Prostate gland (tissue), 2 donors: Measurements from ENCODE around the gene TBC1D24. TPM values are rescaled to one million over a fixed set of nuclear protein-coding genes. Genes with fewer than 3 reads are reported as not detected.

Source experiments
- DNase-seq: peaks from one replicate; pipeline ENCODE4 v3.0.0-alpha.2; 2019; ENCODE audit warnings: low spot score
- H3K27ac ChIP-seq, 2 donors: fragments of 200-600 bp; sonication (generic); 2 replicates each; pipeline ENCODE4 v1.5.1; 2017 to 2019
- H3K27me3 ChIP-seq: fragments of 200-600 bp; sonication (generic); replicated peaks from 2 replicates; pipeline ENCODE4 v1.5.1; 2019; ENCODE audit not compliant: insufficient read depth
- H3K36me3 ChIP-seq, 2 donors: fragments of 200-600 bp; sonication (generic); 1 replicate in 1 of 2; 2 replicates in 1 of 2; pipeline versions ENCODE4 v1.5.1 to v1.8.1; 2017 to 2019
- H3K4me1 ChIP-seq: fragments of 200-600 bp; sonication (generic); replicated peaks from 2 replicates; pipeline ENCODE4 v1.5.1; 2019
- H3K4me3 ChIP-seq, 2 donors: fragments of 200-600 bp; sonication (generic); 2 replicates each; pipeline ENCODE4 v1.5.1; 2017 to 2019
- H3K9me3 ChIP-seq: fragments of 200-600 bp; sonication (generic); 2 replicates; pipeline ENCODE4 v1.5.1; 2017
- CTCF ChIP-seq, 4 experiments: fragments of 200-600 bp in 2 of 4; fragments of 450-650 bp in 2 of 4; sonication (generic) in 2 of 4; IDR thresholded peaks; 1 replicate in 3 of 4; 2 replicates in 1 of 4; pipeline ENCODE4 v1.5.1; 2016 to 2019; ENCODE audit warnings: antibody characterized with exemption in 4 of 4, mild to moderate bottlenecking in 2 of 4, moderate library complexity in 2 of 4
- POLR2A ChIP-seq: fragments of 450-650 bp; IDR thresholded peaks from one replicate; pipeline ENCODE4 v1.6.1; 2016; ENCODE audit warnings: antibody characterized with exemption, mild to moderate bottlenecking
- POLR2AphosphoS5 ChIP-seq: sonication (generic); formaldehyde crosslinking; IDR thresholded peaks from one replicate; pipeline ENCODE4 v1.6.1; 2017; ENCODE audit warnings: antibody characterized with exemption
- WGBS: methylation state at CpG from one replicate; pipeline ENCODE4 v1.1.5; 2018; 5-methylcytosine and 5-hydroxymethylcytosine counted together
- intact Hi-C: fragments of 100-400 bp; cut with DNase I; formaldehyde crosslinking; loops from one replicate; pipeline ENCODE4 v1.14.2; 2022
- total RNA-seq, 2 donors: library from RNA; depleted of rRNA; stranded (reverse); fragments of >200 nt; gene quantifications; one replicate each; pipeline ENCODE4 v1.1.0, GENCODE V29; 2016

Gene TBC1D24
- total RNA-seq, 2 donors from 2014 or later: 22.4 to 26.2 TPM

- no peak for TF ChIP-seq POLR2AphosphoS5
- no peak for TF ChIP-seq POLR2A
- TF ChIP-seq CTCF (IDR thresholded peaks at IDR 0.05): no peak
- H3K36me3 ChIP-seq: no peaks in the 10 kb centered on the region
- no peak for DNase-seq
- H3K4me3 ChIP-seq: no peak overlapping the region
- no peaks in the 10 kb centered on the region for H3K9me3 ChIP-seq
- H3K27ac ChIP-seq: no peak overlapping the region
- H3K27me3 ChIP-seq: no peaks in the 10 kb centered on the region
- peaks cover 8% of the 10 kb centered on the region for H3K4me1 ChIP-seq
- intact Hi-C loops: loop anchor here (5.0 kb wide), 1 partner anchor 68 kb away; the partner anchor contains the start of gene CCNF
- WGBS: 85% methylated on average over 5 of the region's 5 CpGs
Measured at GRCh38 chr16:2495041-2495440, 20.1 kb downstream of the TBC1D24 start.

- peak overlapping the region in 1 of 2 donors; percentile 68 for H3K27ac ChIP-seq
- 89% methylated on average over 62 of the region's 62 CpGs for WGBS
- H3K27me3 ChIP-seq: no peaks in the 10 kb centered on the region
- H3K4me1 ChIP-seq: peaks cover 10% of the 10 kb centered on the region
- no peak overlapping the region for H3K4me3 ChIP-seq
- intact Hi-C loops: loop anchor here (5.0 kb wide), 1 partner anchor 69 kb away; the partner anchor contains the start of gene CCNF
- H3K9me3 ChIP-seq: no peaks in the 10 kb centered on the region
- no peak for DNase-seq
- TF ChIP-seq POLR2A (no peak), POLR2AphosphoS5 (no peak), CTCF (IDR thresholded peaks at IDR 0.05) (no peak)
- H3K36me3 ChIP-seq: no peaks in the 10 kb centered on the region
Measured at GRCh38 chr16:2496223-2497115, 21.5 kb downstream of the TBC1D24 start.

GRCh38 chr16:2497116-2497630, 22.2 kb downstream of the TBC1D24 start:
- WGBS: 42% methylated on average over 21 of the region's 21 CpGs
- Histone ChIP-seq H3K9me3 (no peaks in the 10 kb centered on the region), H3K27me3 (no peaks in the 10 kb centered on the region), H3K36me3 (no peaks in the 10 kb centered on the region), H3K4me3 (no peak overlapping the region), H3K27ac (peak overlapping the region in 1 of 2 donors; percentile 68), H3K4me1 (peaks cover 13% of the 10 kb centered on the region)
- DNase-seq: no peak
- TF ChIP-seq POLR2A (no peak), CTCF (IDR thresholded peaks at IDR 0.05) (no peak), POLR2AphosphoS5 (no peak)
- intact Hi-C loops: loop anchor here (5.0 kb wide), 1 partner anchor 70 kb away; the partner anchor contains the start of gene CCNF

GRCh38 chr16:2497695-2498484, 23.0 kb downstream of the TBC1D24 start:
- intact Hi-C loops: loop anchor here (5.0 kb wide), 1 partner anchor 71 kb away; the partner anchor contains the start of gene CCNF
- Histone ChIP-seq H3K4me3 (no peak overlapping the region), H3K27ac (peak overlapping the region; percentile 60 to 68), H3K4me1 (peaks cover 13% of the 10 kb centered on the region), H3K9me3 (no peaks in the 10 kb centered on the region), H3K27me3 (no peaks in the 10 kb centered on the region), H3K36me3 (no peaks in the 10 kb centered on the region)
- no peak for TF ChIP-seq POLR2A
- TF ChIP-seq CTCF (IDR thresholded peaks at IDR 0.05): no peak
- TF ChIP-seq POLR2AphosphoS5: no peak
- 68% methylated on average over 24 of the region's 26 CpGs for WGBS
- DNase-seq: no peak
